Measurements from ENCODE around the gene PAM16.

GRCh38 chr16:4370570-4371356 lies 19.6 kb upstream of the PAM16 start:
- no peak for TF ChIP-seq CTCF (IDR thresholded peaks at IDR 0.05; ENCODE audit: poor library complexity, severe bottlenecking)
- TF ChIP-seq REST (IDR thresholded peaks at IDR 0.05; ENCODE audit: borderline replicate concordance), result no peak
- TF ChIP-seq EP300 (conservative IDR thresholded peaks at IDR 0.05; ENCODE audit: poor library complexity, severe bottlenecking), result no peak
- TF ChIP-seq TAF1 (IDR thresholded peaks at IDR 0.05; ENCODE audit: low read depth), result no peak
- TF ChIP-seq RAD21 (conservative IDR thresholded peaks at IDR 0.05), result no peak
- no peak for TF ChIP-seq POLR2AphosphoS5 (IDR thresholded peaks at IDR 0.05)
- TF ChIP-seq EZH2 (IDR thresholded peaks at IDR 0.05; ENCODE audit: borderline replicate concordance, insufficient read depth, low read length, poor library complexity, severe bottlenecking), result no peak
- TF ChIP-seq SMC3 (conservative IDR thresholded peaks at IDR 0.05; ENCODE audit: poor library complexity), result no peak
